SK-N-SH treated with all-trans-retinoic acid at 6 μM for 48 hours (cell line): Measurements from ENCODE around the gene MRGPRD.

ENCODE experiments used
- ATAC-seq: fragments of 200-7000 bp; cut with Tn5 transposase; 3 replicates; pipeline ENCODE4 v1.9.1; 2020; ENCODE audit warnings: mild to moderate bottlenecking, moderate library complexity
- ARNTL ChIP-seq: fragments of 450-650 bp; formaldehyde crosslinking; IDR thresholded peaks from 2 replicates; pipeline ENCODE4 v1.5.0; 2020; ENCODE audit warnings: low read depth, mild to moderate bottlenecking, moderate library complexity, borderline replicate concordance
- CREB5 ChIP-seq: fragments of 250-450 bp; sonication (Bioruptor Pico); IDR thresholded peaks from 2 replicates; pipeline ENCODE4 v1.5.1; 2020; ENCODE audit warnings: low read depth, mild to moderate bottlenecking, moderate library complexity
- CSDC2 ChIP-seq: fragments of 250-450 bp; sonication (Bioruptor Pico); IDR thresholded peaks from 2 replicates; pipeline ENCODE4 v1.5.0; 2020; ENCODE audit warnings: mild to moderate bottlenecking, moderate library complexity
- CSRNP3 ChIP-seq: fragments of 250-450 bp; sonication (Bioruptor Pico); IDR thresholded peaks from 2 replicates; pipeline ENCODE4 v1.5.1; 2021; ENCODE audit warnings: mild to moderate bottlenecking, moderate library complexity
- ESRRG ChIP-seq: fragments of 250-450 bp; sonication (Bioruptor Pico); IDR thresholded peaks from 2 replicates; pipeline ENCODE4 v1.6.1; 2021; ENCODE audit warnings: mild to moderate bottlenecking
- GLIS3 ChIP-seq: fragments of 250-450 bp; sonication (Bioruptor Pico); IDR thresholded peaks from 2 replicates; pipeline ENCODE4 v1.5.0; 2020; ENCODE audit warnings: mild to moderate bottlenecking, moderate library complexity
- ISL1 ChIP-seq: fragments of 250-450 bp; sonication (Bioruptor Pico); IDR thresholded peaks from 2 replicates; pipeline ENCODE4 v2.1.2; 2022; ENCODE audit warnings: mild to moderate bottlenecking, moderate library complexity
- OSR1 ChIP-seq: fragments of 250-450 bp; sonication (Bioruptor Pico); IDR thresholded peaks from 2 replicates; pipeline ENCODE4 v1.8.0; 2022; ENCODE audit warnings: moderate library complexity, mild to moderate bottlenecking, inconsistent platforms
- PPARA ChIP-seq: fragments of 250-450 bp; sonication (Bioruptor Pico); IDR thresholded peaks from 2 replicates; pipeline ENCODE4 v1.5.0; 2020; ENCODE audit warnings: mild to moderate bottlenecking, borderline replicate concordance
- RARB ChIP-seq: fragments of 250-450 bp; sonication (Bioruptor Pico); IDR thresholded peaks from 2 replicates; pipeline ENCODE4 v1.8.0; 2021; ENCODE audit warnings: mild to moderate bottlenecking, moderate library complexity
- SNAI2 ChIP-seq: fragments of 250-450 bp; sonication (Bioruptor Pico); IDR thresholded peaks from 2 replicates; pipeline ENCODE4 v1.5.0; 2020; ENCODE audit warnings: mild to moderate bottlenecking, moderate library complexity
- TCF4 ChIP-seq: fragments of 250-450 bp; sonication (Bioruptor Pico); IDR thresholded peaks from 2 replicates; pipeline ENCODE4 v1.8.0; 2021; ENCODE audit warnings: mild to moderate bottlenecking, moderate library complexity, borderline replicate concordance
- TOX ChIP-seq: fragments of 250-450 bp; sonication (Bioruptor Pico); IDR thresholded peaks from 2 replicates; pipeline ENCODE4 v1.8.0; 2021; ENCODE audit warnings: mild to moderate bottlenecking, moderate library complexity, borderline replicate concordance
- ZC3H10 ChIP-seq: fragments of 250-450 bp; sonication (Bioruptor Pico); IDR thresholded peaks from 2 replicates; pipeline ENCODE4 v1.5.1; 2021; ENCODE audit warnings: mild to moderate bottlenecking, moderate library complexity
- ZFP3 ChIP-seq: fragments of 250-450 bp; sonication (Bioruptor Pico); IDR thresholded peaks from 2 replicates; pipeline ENCODE4 v1.5.0; 2020; ENCODE audit warnings: mild to moderate bottlenecking, moderate library complexity
- ZFP30 ChIP-seq: fragments of 450-650 bp; formaldehyde crosslinking; IDR thresholded peaks from 2 replicates; pipeline ENCODE4 v1.5.0; 2022; ENCODE audit warnings: mild to moderate bottlenecking, moderate library complexity
- ZNF565 ChIP-seq: fragments of 450-650 bp; formaldehyde crosslinking; conservative IDR thresholded peaks from 2 replicates; pipeline ENCODE4 v1.5.0; 2020; ENCODE audit warnings: low read depth, mild to moderate bottlenecking, moderate library complexity
- ZNF70 ChIP-seq: fragments of 450-650 bp; formaldehyde crosslinking; IDR thresholded peaks from 2 replicates; pipeline ENCODE4 v1.5.0; 2020; ENCODE audit warnings: mild to moderate bottlenecking, moderate library complexity
- ZNF8 ChIP-seq: fragments of 450-650 bp; formaldehyde crosslinking; IDR thresholded peaks from 2 replicates; pipeline ENCODE4 v1.5.0; 2020; ENCODE audit warnings: mild to moderate bottlenecking, moderate library complexity
- TF ChIP-seq, protein P1 (sequence below): fragments of 250-450 bp; sonication (Bioruptor Pico); IDR thresholded peaks from 2 replicates; pipeline ENCODE4 v1.8.0; 2021; ENCODE audit warnings: low read depth, mild to moderate bottlenecking, moderate library complexity, borderline replicate concordance

Gene MRGPRD

DNA sequence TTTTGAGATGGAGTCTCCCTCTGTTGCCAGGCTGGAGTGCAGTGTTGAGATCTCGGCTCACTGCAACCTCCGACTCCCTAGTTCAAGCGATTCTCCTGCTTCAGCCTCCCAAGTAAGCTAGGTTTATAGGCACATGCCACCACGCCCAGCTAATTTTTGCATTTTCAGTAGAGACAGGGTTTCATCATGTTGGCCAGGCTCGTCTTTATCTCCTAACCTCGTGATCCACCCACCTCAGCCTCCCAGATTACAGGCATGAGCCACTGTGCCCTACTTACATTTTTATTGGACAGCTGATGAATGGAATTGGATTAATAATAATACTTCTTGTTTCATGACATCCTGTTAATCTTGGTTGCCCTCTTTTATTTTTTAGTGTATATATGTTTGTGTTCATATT, 3.0 kb upstream of the MRGPRD start (continued):
- TF ChIP-seq, protein P1, sequence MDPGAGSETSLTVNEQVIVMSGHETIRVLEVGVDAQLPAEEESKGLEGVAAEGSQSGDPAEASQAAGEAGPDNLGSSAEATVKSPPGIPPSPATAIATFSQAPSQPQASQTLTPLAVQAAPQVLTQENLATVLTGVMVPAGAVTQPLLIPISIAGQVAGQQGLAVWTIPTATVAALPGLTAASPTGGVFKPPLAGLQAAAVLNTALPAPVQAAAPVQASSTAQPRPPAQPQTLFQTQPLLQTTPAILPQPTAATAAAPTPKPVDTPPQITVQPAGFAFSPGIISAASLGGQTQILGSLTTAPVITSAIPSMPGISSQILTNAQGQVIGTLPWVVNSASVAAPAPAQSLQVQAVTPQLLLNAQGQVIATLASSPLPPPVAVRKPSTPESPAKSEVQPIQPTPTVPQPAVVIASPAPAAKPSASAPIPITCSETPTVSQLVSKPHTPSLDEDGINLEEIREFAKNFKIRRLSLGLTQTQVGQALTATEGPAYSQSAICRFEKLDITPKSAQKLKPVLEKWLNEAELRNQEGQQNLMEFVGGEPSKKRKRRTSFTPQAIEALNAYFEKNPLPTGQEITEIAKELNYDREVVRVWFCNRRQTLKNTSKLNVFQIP (CRISPR knock-in tag) = no peak
- TF ChIP-seq ARNTL (CRISPR knock-in tag) = no peak
- no peak for TF ChIP-seq ZC3H10 (CRISPR knock-in tag)
- no peak for TF ChIP-seq ISL1

- ATAC-seq = no peak
- no peak for TF ChIP-seq ZNF8 (CRISPR knock-in tag)
- TF ChIP-seq ZFP3 (CRISPR knock-in tag) = no peak
- TF ChIP-seq ESRRG (CRISPR knock-in tag) = no peak
- TF ChIP-seq RARB = no peak
- TF ChIP-seq OSR1 (CRISPR knock-in tag) = no peak
- TF ChIP-seq SNAI2 (CRISPR knock-in tag) = no peak
- no peak for TF ChIP-seq ZC3H10 (CRISPR knock-in tag)
- TF ChIP-seq ZNF565 = no peak
- TF ChIP-seq TOX (CRISPR knock-in tag) = no peak
- TF ChIP-seq CSDC2 (CRISPR knock-in tag) = no peak
These were observed 1.3 kb upstream of the MRGPRD start for GRCh38 chr11:68982134-68982533.

- no peak for ATAC-seq
- TF ChIP-seq GLIS3 (CRISPR knock-in tag) = no peak
- TF ChIP-seq CSRNP3 (CRISPR knock-in tag) = no peak
- no peak for TF ChIP-seq TCF4
- TF ChIP-seq CREB5 (CRISPR knock-in tag) = no peak
- no peak for TF ChIP-seq ZFP3 (CRISPR knock-in tag)
- TF ChIP-seq ZNF565 = no peak
- no peak for TF ChIP-seq ARNTL (CRISPR knock-in tag)
- no peak for TF ChIP-seq ZNF8 (CRISPR knock-in tag)
- TF ChIP-seq TOX (CRISPR knock-in tag) = no peak
- no peak for TF ChIP-seq ZFP30 (CRISPR knock-in tag)
These were observed 633 bp downstream of the MRGPRD start for GRCh38 chr11:68979931-68980775.

GRCh38 chr11:68978931-68979594, 1.7 kb downstream of the MRGPRD start:
- TF ChIP-seq, protein P1 (CRISPR knock-in tag) = no peak
- TF ChIP-seq ESRRG (CRISPR knock-in tag) = no peak
- no peak for ATAC-seq

DNA sequence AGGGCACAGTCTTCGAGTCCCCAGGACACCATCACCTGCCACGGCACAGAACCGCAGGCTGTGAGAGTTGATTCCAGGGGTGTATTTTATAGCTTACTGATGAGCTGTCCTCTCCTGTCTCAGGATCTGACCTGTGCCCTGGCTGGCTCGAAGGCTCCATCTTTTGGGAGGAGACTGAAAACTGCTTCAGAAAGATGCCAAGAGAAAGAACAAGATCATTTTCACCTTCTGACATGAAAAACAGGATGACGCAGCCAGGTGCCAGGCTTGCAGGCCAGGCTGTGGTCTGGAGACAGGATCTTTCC, 2.2 kb downstream of the MRGPRD start:
- TF ChIP-seq ZFP30 (CRISPR knock-in tag) = no peak
- TF ChIP-seq ZNF70 (CRISPR knock-in tag) = no peak
- no peak for TF ChIP-seq CSDC2 (CRISPR knock-in tag)
- TF ChIP-seq OSR1 (CRISPR knock-in tag) = no peak
- TF ChIP-seq PPARA (CRISPR knock-in tag) = no peak
- no peak for TF ChIP-seq SNAI2 (CRISPR knock-in tag)
- no peak for TF ChIP-seq CSRNP3 (CRISPR knock-in tag)
- TF ChIP-seq ZFP3 (CRISPR knock-in tag) = no peak
- TF ChIP-seq ARNTL (CRISPR knock-in tag) = no peak
- TF ChIP-seq ZNF8 (CRISPR knock-in tag) = no peak
- TF ChIP-seq, all 23 proteins: peak for 0
- no peak for ATAC-seq
